Heart left ventricle (tissue), 13 donors: ENCODE measurements around the gene HHATL.

Experiments
- POLR2A ChIP-seq, 2 donors: fragments of 450-650 bp; IDR thresholded peaks; one replicate each; pipeline ENCODE4 v1.6.1; 2017; ENCODE audit warnings: antibody characterized with exemption in 2 of 2, mild to moderate bottlenecking in 2 of 2, moderate library complexity in 2 of 2
- TF ChIP-seq, protein P1 (sequence below), 12 donors: fragments of 200-600 bp; sonication (generic) in 4 of 12; IDR thresholded peaks; one replicate each; pipeline versions ENCODE4 v1.5.0 to v1.8.0; 2018 to 2022; ENCODE audit warnings: antibody characterized with exemption in 12 of 12, mild to moderate bottlenecking in 5 of 12
- donor health status: ischemic (EF 13 %, LVEDD 7.1; RV severe dilation, severe dysfunction).
- donor health status: DM: no; HTN: yes; CAD: no.
- donor health status: DM: no; HTN: no; CAD: no.
- donor health status: ischemic (EF 25% LVEDD 6.9; RV normal size, moderate dysfunction).
- donor health status: ischemic (EF 25% LVEDD 5.7; RV mildly dilated, moderate dysfunction).
- donor health status: ischemic (EF 35%, LVEDD 5.7; RV mildly dilated, moderate dysfunction).
- donor health status: nonischemic (EF 11% LVEDD 7.7; RV severe dilation, severe dysfunction).
- donor health status: DM: yes; HTN: yes; CAD: no.
- donor health status: PGD.
- donor health status: ischemic (EF 29% LVEDD 5.4; RV normal size, mild dysfunction).
- donor health status: nonischemic (EF 23%, LVEDD 6.1; RV moderate dilation, normal function).

DNA sequence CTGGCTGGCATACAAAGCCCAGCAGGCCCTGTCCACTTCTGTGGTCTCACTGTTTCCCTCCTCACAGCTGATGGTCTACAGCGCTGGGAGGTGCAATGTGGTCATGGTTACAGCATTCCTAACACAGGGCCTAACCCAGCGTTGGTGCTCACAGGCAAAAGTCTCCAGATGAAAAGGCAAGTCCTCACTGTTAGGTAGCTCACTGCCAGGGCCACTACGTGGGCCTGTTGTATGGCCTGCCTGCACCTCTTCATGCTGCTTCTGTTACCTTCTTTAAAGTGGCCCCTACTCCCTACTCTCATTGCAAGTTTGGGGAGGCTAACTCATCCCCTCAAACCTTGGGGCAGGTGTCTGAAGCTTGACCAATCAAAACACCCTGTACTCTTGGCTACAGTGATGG, 39.2 kb upstream of the HHATL start:
- TF ChIP-seq, protein P1, sequence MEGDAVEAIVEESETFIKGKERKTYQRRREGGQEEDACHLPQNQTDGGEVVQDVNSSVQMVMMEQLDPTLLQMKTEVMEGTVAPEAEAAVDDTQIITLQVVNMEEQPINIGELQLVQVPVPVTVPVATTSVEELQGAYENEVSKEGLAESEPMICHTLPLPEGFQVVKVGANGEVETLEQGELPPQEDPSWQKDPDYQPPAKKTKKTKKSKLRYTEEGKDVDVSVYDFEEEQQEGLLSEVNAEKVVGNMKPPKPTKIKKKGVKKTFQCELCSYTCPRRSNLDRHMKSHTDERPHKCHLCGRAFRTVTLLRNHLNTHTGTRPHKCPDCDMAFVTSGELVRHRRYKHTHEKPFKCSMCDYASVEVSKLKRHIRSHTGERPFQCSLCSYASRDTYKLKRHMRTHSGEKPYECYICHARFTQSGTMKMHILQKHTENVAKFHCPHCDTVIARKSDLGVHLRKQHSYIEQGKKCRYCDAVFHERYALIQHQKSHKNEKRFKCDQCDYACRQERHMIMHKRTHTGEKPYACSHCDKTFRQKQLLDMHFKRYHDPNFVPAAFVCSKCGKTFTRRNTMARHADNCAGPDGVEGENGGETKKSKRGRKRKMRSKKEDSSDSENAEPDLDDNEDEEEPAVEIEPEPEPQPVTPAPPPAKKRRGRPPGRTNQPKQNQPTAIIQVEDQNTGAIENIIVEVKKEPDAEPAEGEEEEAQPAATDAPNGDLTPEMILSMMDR (IDR thresholded peaks at IDR 0.05), result no peak
- TF ChIP-seq POLR2A (IDR thresholded peaks at IDR 0.05), result no peak
